ENCODE data around the gene MAP2.
A peak's percentile ranks its signal among the peaks of the same experiment; 100 is the strongest.

Gene MAP2

DNA sequence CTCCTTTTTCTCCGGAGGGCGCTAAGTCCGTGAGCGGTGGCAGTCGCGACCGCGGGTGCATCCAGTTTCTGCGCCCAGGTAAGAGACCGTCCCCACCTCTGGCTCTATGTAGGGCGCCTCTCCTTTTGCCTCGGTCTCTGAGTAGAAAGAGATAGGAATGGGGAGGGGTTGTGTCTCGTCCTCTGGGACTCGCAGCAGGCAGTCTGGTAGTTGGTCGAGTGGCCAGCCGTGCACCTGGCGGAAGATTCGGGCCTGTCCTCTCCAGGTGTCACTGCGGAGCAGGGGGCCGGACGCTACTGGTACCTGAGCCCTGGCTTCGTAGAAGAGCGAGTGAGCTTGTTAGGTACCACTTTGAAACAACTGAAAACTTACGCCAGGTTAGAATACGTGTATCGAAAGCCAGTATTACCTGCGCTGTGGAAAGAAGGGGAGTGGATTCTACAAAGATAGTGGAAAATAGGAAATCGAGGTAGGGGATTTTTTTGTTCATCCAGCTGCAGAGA, 403 bp downstream of the MAP2 start:
- TF ChIP-seq Cebpa-rat (IDR thresholded peaks at IDR 0.05) = no peak
- peak overlapping the region; percentile 90 for H3K4me2 ChIP-seq
- H4K20me1 ChIP-seq = no peaks in the 10 kb centered on the region
- no peaks in the 10 kb centered on the region for H3K9me3 ChIP-seq
- H3K4me3 ChIP-seq = peak overlapping the region; percentile 88
- H3K4me1 ChIP-seq = peaks cover 14% of the 10 kb centered on the region
- no peaks in the 10 kb centered on the region for H3K36me3 ChIP-seq
- no peaks in the 10 kb centered on the region for H3K27me3 ChIP-seq
- peak overlapping the region; percentile 36; the same call in 1 of the 2 replicates for H3K27ac ChIP-seq
- peak overlapping the region; percentile 80 for H3K9ac ChIP-seq

DNA sequence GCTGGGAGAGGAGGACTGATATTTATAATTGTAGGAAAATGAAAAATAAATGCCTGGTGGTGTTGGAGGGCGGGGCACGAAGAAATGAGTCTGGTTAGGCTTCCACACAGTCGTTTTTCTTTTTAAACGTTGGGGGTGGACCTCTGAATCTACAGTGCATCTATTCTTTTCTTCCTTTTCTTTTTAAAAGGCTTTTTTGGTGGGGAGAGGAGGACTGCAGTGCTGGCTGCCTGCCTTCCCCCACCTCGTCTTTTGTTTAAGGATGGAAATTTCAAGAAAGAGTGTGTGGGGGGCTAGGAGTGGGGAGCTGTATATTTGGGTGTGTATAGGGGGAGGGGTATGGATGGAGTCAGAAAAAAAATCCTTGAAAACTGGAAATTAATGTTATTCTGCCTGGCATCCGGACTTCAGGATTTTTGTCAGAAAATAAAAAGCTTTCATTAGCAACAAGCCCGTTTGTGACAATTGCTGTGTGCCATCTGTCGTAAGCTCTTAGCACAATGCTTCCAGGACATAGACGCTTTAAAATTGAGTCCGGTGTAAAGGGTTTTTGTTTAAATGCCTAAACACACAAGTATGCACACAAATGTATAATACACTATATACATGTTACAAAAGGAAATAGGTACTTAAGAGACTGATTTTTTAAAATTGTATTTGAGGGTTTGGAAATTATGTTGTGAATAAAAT, 1.1 kb downstream of the MAP2 start:
- no peaks in the 10 kb centered on the region for H3K9me3 ChIP-seq
- peak overlapping the region; percentile 88 for H3K4me3 ChIP-seq
- no peak overlapping the region for H3K27ac ChIP-seq
- no peaks in the 10 kb centered on the region for H4K20me1 ChIP-seq
- no peak for TF ChIP-seq Cebpa-rat (IDR thresholded peaks at IDR 0.05)
- peak overlapping the region; percentile 90 for H3K4me2 ChIP-seq
- peak overlapping the region; percentile 80 for H3K9ac ChIP-seq
- peaks cover 14% of the 10 kb centered on the region for H3K4me1 ChIP-seq
- no peaks in the 10 kb centered on the region for H3K36me3 ChIP-seq
- H3K27me3 ChIP-seq = no peaks in the 10 kb centered on the region

DNA sequence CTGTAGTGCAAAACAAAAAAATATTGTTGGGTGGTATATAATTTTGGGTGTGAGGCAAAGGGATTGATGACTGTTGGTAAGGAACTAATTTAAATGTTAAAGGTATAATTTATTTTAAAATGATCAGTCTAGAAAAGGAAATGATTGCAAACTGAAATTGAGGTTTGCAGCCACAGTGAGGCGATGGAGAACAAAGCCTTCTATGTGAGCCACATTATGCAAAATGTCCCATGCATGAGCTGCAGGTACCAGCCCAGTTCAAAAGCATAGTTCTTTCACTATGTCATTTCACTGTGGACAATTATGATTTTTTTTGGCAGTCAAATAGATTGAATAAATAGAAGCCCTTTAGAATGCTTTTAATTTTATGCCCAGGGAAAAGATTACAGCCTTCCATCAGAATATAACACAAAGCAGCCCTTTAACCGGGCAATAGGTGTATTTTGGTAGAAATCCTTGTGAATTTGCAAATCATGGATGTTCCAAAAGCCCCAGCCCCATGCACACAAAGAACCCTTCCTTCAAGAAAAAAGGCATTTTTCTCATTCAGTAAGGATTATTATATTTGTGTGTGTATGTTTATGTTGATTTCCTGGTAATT, 1.7 kb downstream of the MAP2 start:
- Histone ChIP-seq H3K27ac (no peak overlapping the region), H3K9ac (no peak overlapping the region), H3K36me3 (no peaks in the 10 kb centered on the region), H3K27me3 (no peaks in the 10 kb centered on the region), H3K4me2 (peak overlapping the region; percentile 90), H3K4me3 (peak overlapping the region; percentile 88; the same call in 1 of the 2 replicates), H3K9me3 (no peaks in the 10 kb centered on the region), H3K4me1 (peaks cover 14% of the 10 kb centered on the region), H4K20me1 (no peaks in the 10 kb centered on the region)
- no peak for TF ChIP-seq Cebpa-rat (IDR thresholded peaks at IDR 0.05)

DNA sequence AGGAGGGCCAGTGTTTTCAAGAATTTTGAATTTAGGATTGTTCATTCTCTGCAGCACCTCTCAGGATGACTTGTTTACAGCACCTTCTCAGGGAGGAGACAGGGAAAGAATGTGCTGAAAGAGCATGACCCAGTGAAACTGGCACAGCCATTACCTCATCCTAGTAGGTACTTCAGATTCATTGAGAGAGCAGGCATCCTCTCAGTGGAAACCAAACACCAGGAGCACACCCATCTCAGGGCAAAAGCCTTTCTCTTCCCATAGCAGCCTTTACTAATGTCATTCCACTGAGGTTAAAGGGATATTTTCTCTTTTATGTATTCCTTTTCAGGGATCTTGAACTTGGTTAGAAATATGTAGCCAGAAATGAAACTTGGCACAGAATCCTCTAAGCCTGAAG, 2.6 kb downstream of the MAP2 start:
- no peak overlapping the region for H3K9ac ChIP-seq
- no peak overlapping the region for H3K4me2 ChIP-seq
- no peak overlapping the region for H3K27ac ChIP-seq
- H3K36me3 ChIP-seq = no peaks in the 10 kb centered on the region
- H3K9me3 ChIP-seq = no peaks in the 10 kb centered on the region
- peaks cover 14% of the 10 kb centered on the region for H3K4me1 ChIP-seq
- no peak for TF ChIP-seq Cebpa-rat (IDR thresholded peaks at IDR 0.05)
- no peak overlapping the region for H3K4me3 ChIP-seq
- no peaks in the 10 kb centered on the region for H4K20me1 ChIP-seq
- H3K27me3 ChIP-seq = no peaks in the 10 kb centered on the region

DNA sequence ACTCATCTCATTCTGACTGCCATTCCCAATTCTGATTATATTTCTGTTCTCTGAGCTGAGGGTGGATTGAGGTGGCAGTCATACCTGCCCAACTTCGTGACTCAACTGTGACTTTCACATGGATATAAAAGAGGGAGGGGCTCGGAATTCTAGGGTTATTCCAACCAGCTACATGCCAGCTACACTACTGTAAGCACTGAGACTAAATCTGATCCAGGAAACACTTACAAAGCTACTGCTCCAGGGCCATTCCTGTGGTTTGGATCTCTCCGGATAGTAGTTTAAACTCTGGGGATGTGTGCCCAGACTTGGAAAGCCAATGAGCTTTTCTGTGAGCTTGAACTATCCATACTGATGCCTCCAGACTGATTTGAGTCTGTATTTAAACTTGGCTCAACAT, 7.9 kb downstream of the MAP2 start:
- Histone ChIP-seq H3K9ac (no peak overlapping the region), H3K4me2 (no peak overlapping the region), H3K27me3 (no peaks in the 10 kb centered on the region), H3K36me3 (no peaks in the 10 kb centered on the region), H3K9me3 (no peaks in the 10 kb centered on the region), H3K27ac (no peak overlapping the region), H3K4me1 (no peaks in the 10 kb centered on the region), H4K20me1 (no peaks in the 10 kb centered on the region), H3K4me3 (no peak overlapping the region)
- TF ChIP-seq Cebpa-rat (IDR thresholded peaks at IDR 0.05) = no peak

DNA sequence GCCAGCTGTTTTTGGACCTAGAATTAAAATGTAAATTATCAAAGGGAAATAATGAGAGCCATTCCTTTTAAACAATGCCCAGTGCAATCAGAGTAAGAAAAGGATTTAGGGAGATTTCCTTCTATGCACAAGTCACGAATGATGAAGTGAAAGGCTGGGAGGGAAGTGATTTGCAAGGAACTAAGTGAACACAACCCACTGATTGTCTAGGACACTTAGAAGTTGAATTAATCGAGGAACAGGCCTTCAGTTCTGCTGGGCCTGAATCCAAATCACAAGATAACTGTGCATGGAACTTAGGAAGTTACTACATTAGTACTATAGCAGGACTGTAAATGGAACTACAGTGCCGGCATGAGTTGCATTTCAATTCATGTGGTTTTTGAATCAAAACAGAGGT, 17.7 kb downstream of the MAP2 start:
- Histone ChIP-seq H4K20me1 (no peaks in the 10 kb centered on the region), H3K27ac (no peak overlapping the region), H3K9me3 (no peaks in the 10 kb centered on the region), H3K4me2 (no peak overlapping the region), H3K4me3 (no peak overlapping the region), H3K36me3 (no peaks in the 10 kb centered on the region), H3K9ac (no peak overlapping the region), H3K4me1 (0 out of 2 replicates have a peak, but pooled peaks cover 7% of the 10 kb centered on the region), H3K27me3 (no peaks in the 10 kb centered on the region)
- no peak for TF ChIP-seq Cebpa-rat (IDR thresholded peaks at IDR 0.05)

DNA sequence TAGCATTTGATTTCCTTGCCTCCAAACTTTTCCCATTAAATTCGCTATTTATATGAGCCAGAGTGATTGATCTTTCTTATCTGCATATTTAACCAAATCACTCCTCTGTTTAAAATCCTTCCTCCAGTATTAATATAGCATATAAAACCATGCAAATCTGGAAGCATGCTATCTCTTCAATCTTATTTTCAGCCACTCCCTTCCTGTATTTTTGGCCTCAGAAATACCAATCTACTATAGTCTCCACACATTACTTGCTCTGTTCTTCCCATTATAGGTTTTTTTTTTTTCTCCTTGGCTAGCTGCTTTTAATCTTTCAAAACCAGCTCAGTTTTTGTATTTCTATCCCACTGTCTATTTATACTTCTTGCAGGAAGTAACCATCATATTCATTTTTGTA, 19.1 kb downstream of the MAP2 start:
- H3K4me2 ChIP-seq = peak overlapping the region; percentile 6; the same call in 1 of the 2 replicates
- H3K9me3 ChIP-seq = no peaks in the 10 kb centered on the region
- H3K36me3 ChIP-seq = no peaks in the 10 kb centered on the region
- H3K27me3 ChIP-seq = no peaks in the 10 kb centered on the region
- H3K9ac ChIP-seq = no peak overlapping the region
- H3K4me3 ChIP-seq = no peak overlapping the region
- 0 out of 2 replicates have a peak, but pooled peaks cover 7% of the 10 kb centered on the region for H3K4me1 ChIP-seq
- no peaks in the 10 kb centered on the region for H4K20me1 ChIP-seq
- no peak overlapping the region for H3K27ac ChIP-seq
- TF ChIP-seq Cebpa-rat (IDR thresholded peaks at IDR 0.05) = no peak

DNA sequence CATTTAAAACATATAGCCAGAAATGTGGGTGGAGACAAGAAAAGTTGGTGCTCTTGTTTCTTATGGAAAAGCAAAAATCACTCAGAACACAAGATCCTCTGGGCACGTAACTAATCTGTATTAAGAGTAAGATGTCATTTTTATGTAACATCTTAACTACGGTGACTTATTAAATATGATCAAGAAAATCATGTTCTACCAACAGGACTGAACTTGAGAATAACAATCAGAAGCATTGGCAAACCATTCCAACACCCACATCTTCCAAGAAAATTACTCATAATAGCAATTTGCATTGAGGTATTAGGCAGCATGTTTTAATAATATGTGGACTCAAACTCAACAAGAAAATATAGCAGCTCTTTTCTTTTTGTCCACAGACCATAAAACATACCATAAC, 21.6 kb downstream of the MAP2 start:
- Histone ChIP-seq H3K4me1 (0 out of 2 replicates have a peak, but pooled peaks cover 7% of the 10 kb centered on the region), H3K36me3 (no peaks in the 10 kb centered on the region), H3K27ac (no peak overlapping the region)

DNA sequence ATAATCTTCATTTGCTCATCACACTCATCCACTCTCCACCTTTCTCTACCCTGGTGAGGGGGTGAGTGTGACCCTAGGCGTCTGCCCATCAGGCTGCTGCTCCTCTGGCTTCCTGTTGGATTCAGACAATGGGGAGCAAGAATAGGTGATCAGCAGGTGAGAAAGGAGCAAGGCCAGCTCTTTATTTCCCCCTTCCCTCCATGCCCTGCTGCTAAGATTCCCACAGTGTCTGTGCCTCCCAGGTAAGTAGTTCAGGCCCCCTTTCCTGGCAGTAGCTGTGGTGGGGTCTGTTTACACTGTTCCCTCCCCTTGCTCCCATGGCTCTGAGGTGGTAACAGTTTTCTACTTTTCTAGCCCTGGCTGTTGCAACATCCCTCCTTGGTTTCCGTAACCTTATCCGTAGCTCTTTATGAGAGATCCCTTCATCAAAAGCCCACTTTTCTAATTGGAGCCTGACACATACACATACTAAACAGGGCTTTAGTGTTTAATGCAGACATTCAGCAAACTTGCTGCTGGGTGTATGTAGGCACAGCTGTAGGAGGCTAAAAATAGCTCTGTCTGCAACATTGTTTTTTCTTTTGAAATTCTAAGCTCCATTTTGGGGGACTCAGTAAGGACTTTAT, 27.5 kb downstream of the MAP2 start:
- H3K36me3 ChIP-seq = no peaks in the 10 kb centered on the region
- TF ChIP-seq Cebpa-rat (IDR thresholded peaks at IDR 0.05) = no peak
- H3K4me3 ChIP-seq = no peak overlapping the region
- peak overlapping the region; percentile 25; the same call in 1 of the 2 replicates for H3K4me2 ChIP-seq
- no peak overlapping the region for H3K27ac ChIP-seq
- H3K27me3 ChIP-seq = no peaks in the 10 kb centered on the region
- no peaks in the 10 kb centered on the region for H4K20me1 ChIP-seq
- H3K4me1 ChIP-seq = peaks cover 9% of the 10 kb centered on the region
- no peak overlapping the region for H3K9ac ChIP-seq
- H3K9me3 ChIP-seq = no peaks in the 10 kb centered on the region; the same call in 1 of the 2 replicates

More for the DNA sequence above, 21.6 kb downstream of the MAP2 start:
- Histone ChIP-seq H3K4me2 (no peak overlapping the region), H3K27me3 (no peaks in the 10 kb centered on the region), H3K4me3 (no peak overlapping the region), H4K20me1 (no peaks in the 10 kb centered on the region), H3K9me3 (no peaks in the 10 kb centered on the region), H3K9ac (no peak overlapping the region)
- no peak for TF ChIP-seq Cebpa-rat (IDR thresholded peaks at IDR 0.05)

DNA sequence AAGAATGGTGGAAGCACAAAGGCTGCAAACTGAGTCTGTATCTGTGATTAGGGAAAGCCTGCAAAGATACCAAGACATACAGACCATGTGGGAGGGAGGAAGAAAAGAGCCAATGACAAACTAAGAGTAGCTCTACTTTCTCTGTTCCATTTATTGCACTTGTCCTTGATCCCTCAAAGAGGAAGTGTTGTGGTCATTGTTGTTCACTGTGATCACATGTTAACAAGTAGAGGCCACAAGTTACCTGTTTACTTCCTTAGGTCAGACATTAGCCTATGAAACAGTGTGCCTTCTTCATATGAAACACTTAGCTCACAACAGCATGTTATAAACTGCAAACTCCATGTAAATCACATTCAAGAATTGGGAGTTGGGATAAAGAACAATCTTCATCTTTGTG, 32.6 kb downstream of the MAP2 start:
- H3K36me3 ChIP-seq = no peaks in the 10 kb centered on the region
- TF ChIP-seq Cebpa-rat (IDR thresholded peaks at IDR 0.05) = no peak

More for the DNA sequence above, 32.6 kb downstream of the MAP2 start:
- peaks cover 3% of the 10 kb centered on the region for H3K4me1 ChIP-seq
- H3K27me3 ChIP-seq = no peaks in the 10 kb centered on the region
- no peak overlapping the region for H3K27ac ChIP-seq
- no peak overlapping the region for H3K4me3 ChIP-seq
- H4K20me1 ChIP-seq = no peaks in the 10 kb centered on the region
- H3K4me2 ChIP-seq = no peak overlapping the region
- no peak overlapping the region for H3K9ac ChIP-seq
- H3K9me3 ChIP-seq = no peaks in the 10 kb centered on the region; the same call in 1 of the 2 replicates

Data from BLaER1 (cell line).